DOHH2 (cell line): ENCODE results near the gene ISCA2.
A peak's percentile ranks its signal among the peaks of the same experiment; 100 is the strongest.
"Not testable (repeated sequence)": the region's sequence is repeated elsewhere in the genome, so short reads cannot be mapped to it uniquely, and the experiment has no call there.

Source experiments
- H3F3A ChIP-seq: fragments of 200-600 bp; sonication (generic), shearing (Covaris generic); 2 replicates; pipeline ENCODE4 v1.6.0; 2016; ENCODE audit warnings: antibody characterized with exemption, mild to moderate bottlenecking; ENCODE audit not compliant: control insufficient read depth, insufficient read depth
- H3K27ac ChIP-seq: fragments of 200-600 bp; sonication (generic); 2 replicates; pipeline ENCODE4 v1.5.1; 2014; ENCODE audit warnings: low read depth, mild to moderate bottlenecking, low read length, moderate library complexity
- H3K27me3 ChIP-seq: fragments of 200-600 bp; sonication (generic); 2 replicates; pipeline ENCODE4 v1.6.1; 2014; ENCODE audit warnings: mild to moderate bottlenecking, low read length, mixed read lengths; ENCODE audit not compliant: control insufficient read depth
- H3K36me3 ChIP-seq: fragments of 200-600 bp; sonication (generic); 2 replicates; pipeline ENCODE4 v1.6.1; 2014; ENCODE audit warnings: mild to moderate bottlenecking, low read length, moderate library complexity, mixed read lengths; ENCODE audit not compliant: control insufficient read depth
- H3K4me1 ChIP-seq: fragments of 200-600 bp; sonication (generic); 2 replicates; pipeline ENCODE4 v1.6.1; 2014; ENCODE audit warnings: mild to moderate bottlenecking, low read length, mixed read lengths; ENCODE audit not compliant: control insufficient read depth
- H3K4me2 ChIP-seq: fragments of 200-600 bp; sonication (generic); 2 replicates; pipeline ENCODE4 v1.6.0; 2014; ENCODE audit warnings: mild to moderate bottlenecking, low read length, moderate library complexity
- H3K4me3 ChIP-seq: fragments of 200-600 bp; sonication (generic); 2 replicates; pipeline ENCODE4 v1.5.1; 2014; ENCODE audit warnings: mild to moderate bottlenecking, low read length, mixed read lengths
- H3K79me2 ChIP-seq: fragments of 200-600 bp; sonication (generic); 2 replicates; pipeline ENCODE4 v1.6.1; 2014; ENCODE audit warnings: mild to moderate bottlenecking, low read length, mixed read lengths; ENCODE audit not compliant: control insufficient read depth
- H3K9me2 ChIP-seq: fragments of 200-600 bp; sonication (generic); replicated peaks from 2 replicates; pipeline ENCODE4 v1.6.1; 2014; ENCODE audit warnings: mild to moderate bottlenecking, low read length, mixed read lengths; ENCODE audit not compliant: control insufficient read depth
- H3K9me3 ChIP-seq: fragments of 200-600 bp; sonication (generic); 2 replicates; pipeline ENCODE4 v1.6.1; 2014; ENCODE audit warnings: antibody characterized with exemption, low read length, mixed read lengths; ENCODE audit not compliant: control insufficient read depth, insufficient read depth
- H4K20me1 ChIP-seq: fragments of 200-600 bp; sonication (generic); 2 replicates; pipeline ENCODE4 v1.6.0; 2014; ENCODE audit warnings: low read depth, mild to moderate bottlenecking, antibody characterized with exemption, low read length, moderate library complexity; ENCODE audit not compliant: control insufficient read depth, insufficient read depth
- EZH2phosphoT487 ChIP-seq: fragments of 200-600 bp; sonication (generic); IDR thresholded peaks from 2 replicates; pipeline ENCODE4 v1.6.1; 2017; ENCODE audit warnings: borderline replicate concordance, mild to moderate bottlenecking, antibody characterized with exemption, low read length, moderate library complexity, mixed read lengths
- TF ChIP-seq, protein P1 (sequence below): fragments of 200-600 bp; sonication (generic); IDR thresholded peaks from one replicate; pipeline ENCODE4 v1.5.1; 2014; ENCODE audit warnings: antibody characterized with exemption, mild to moderate bottlenecking, low read depth, low read length; ENCODE audit not compliant: poor library complexity, severe bottlenecking

The ISCA2 gene, protein sequence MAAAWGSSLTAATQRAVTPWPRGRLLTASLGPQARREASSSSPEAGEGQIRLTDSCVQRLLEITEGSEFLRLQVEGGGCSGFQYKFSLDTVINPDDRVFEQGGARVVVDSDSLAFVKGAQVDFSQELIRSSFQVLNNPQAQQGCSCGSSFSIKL

DNA sequence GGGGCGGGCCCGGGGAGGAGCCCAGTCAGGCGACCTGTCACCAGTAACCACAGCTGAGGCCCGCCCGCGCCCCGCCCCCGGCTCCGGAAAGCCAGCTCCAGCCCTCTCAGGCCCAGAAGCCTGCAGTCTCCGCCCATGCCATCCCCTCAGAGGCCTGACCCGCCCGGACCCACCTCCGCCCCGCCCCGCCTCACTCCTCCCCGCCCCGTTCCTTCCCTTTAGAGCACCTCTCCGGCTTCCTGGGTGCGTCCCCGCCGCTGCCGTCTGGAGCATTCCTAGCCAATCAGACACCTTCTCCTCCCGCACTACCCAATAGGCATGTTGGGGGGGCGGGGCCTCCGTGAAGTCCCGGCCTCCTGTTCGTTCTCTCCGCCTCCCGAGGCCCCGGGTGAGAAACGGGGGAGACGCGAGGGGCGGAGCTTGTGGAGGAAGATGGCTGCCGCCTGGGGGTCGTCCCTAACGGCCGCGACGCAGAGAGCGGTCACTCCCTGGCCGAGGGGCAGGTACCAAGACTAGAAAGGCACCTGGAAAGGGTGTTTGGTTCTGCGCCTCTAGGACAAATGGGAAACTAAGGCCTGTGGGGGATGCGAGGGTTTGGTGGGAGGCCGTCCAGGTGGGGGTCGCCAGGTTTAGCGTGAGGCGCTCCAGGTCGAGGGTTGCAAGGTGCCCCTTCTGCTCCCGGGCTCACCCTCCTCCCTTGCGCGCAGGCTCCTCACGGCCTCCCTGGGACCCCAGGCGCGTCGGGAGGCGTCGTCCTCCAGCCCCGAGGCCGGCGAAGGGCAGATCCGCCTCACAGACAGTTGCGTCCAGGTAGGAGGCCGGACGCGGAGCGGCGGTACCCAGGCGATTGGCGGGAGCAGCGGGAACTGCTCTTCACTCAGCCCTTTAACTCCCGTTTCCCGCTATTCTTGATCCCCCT is at the start of gene ISCA2:
TSS of gene ISCA2 (plus strand) at position 423 of the 919 bp plus-strand sequence. CDS start at position 433, 10 bp downstream.
- H3K27me3 ChIP-seq = peaks cover 7% of the 10 kb centered on the region
- H3K4me3 ChIP-seq = peak within 1 kb of the TSS; percentile 91
- TF ChIP-seq, protein P1, sequence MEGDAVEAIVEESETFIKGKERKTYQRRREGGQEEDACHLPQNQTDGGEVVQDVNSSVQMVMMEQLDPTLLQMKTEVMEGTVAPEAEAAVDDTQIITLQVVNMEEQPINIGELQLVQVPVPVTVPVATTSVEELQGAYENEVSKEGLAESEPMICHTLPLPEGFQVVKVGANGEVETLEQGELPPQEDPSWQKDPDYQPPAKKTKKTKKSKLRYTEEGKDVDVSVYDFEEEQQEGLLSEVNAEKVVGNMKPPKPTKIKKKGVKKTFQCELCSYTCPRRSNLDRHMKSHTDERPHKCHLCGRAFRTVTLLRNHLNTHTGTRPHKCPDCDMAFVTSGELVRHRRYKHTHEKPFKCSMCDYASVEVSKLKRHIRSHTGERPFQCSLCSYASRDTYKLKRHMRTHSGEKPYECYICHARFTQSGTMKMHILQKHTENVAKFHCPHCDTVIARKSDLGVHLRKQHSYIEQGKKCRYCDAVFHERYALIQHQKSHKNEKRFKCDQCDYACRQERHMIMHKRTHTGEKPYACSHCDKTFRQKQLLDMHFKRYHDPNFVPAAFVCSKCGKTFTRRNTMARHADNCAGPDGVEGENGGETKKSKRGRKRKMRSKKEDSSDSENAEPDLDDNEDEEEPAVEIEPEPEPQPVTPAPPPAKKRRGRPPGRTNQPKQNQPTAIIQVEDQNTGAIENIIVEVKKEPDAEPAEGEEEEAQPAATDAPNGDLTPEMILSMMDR = no peak
- TF ChIP-seq EZH2phosphoT487 = no peak
- H3K9me3 ChIP-seq = no peaks in the 10 kb centered on the region
- no peaks in the 10 kb centered on the region for H3K9me2 ChIP-seq
- peak within 1 kb of the TSS; percentile 94 for H3K4me2 ChIP-seq
- H3K79me2 ChIP-seq = peaks cover 16% of the 10 kb centered on the region
- peaks cover 29% of the 10 kb centered on the region for H3K4me1 ChIP-seq
- no peaks in the 10 kb centered on the region; the same call in 1 of the 2 replicates for H3F3A ChIP-seq
- H3K36me3 ChIP-seq = peaks cover 16% of the 10 kb centered on the region
- peak within 1 kb of the TSS; percentile 29; the same call in 1 of the 2 replicates for H3K27ac ChIP-seq
- H4K20me1 ChIP-seq = no peaks in the 10 kb centered on the region

DNA sequence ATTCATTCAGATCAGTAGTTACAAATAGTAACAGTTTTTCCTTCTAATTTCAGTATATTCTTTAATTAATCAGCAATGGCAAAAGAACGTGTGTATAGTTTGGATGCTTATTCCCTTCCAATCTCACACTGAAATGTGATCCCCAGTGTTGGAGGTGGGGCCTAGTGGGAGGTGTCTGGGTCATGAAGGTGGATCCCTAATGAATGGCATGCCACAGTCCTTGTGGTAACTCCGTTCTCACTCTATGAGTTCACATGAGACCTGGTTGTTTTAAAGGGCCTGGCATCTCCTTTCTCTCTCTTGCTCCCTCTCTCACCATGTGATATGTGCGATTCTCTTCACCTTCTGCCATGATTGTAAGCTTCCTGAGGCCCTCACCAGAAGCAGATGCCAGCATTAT is 48.7 kb upstream of the ISCA2 start:
- Histone ChIP-seq H3K27ac (no peak overlapping the region), H3K9me3 (no peaks in the 10 kb centered on the region)
- TF ChIP-seq, protein P1 = no peak
- no peak for TF ChIP-seq EZH2phosphoT487

DNA sequence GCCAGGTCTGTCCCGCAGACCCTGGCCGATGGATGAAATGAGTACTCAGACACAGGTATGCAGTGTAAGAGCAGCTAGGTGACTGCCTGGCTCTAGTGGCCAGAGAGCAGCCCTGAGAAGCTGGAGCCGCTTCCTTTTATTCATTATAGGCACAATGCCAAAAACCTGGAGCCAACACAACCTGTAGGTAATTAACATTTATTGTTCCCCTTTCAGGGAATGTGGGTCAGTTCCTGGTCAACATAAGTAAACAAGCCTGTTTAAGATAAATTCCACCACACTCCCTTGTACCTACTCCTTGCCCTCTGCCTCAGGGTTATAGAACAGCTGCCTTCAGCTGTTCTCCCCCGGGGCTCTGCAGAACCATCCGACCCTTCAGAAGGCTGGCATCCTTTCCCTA is 39.2 kb upstream of the ISCA2 start:
- H3K79me2 ChIP-seq, H3K36me3 ChIP-seq, H4K20me1 ChIP-seq, H3K4me2 ChIP-seq, H3K9me2 ChIP-seq, H3K27ac ChIP-seq, H3K4me3 ChIP-seq, H3F3A ChIP-seq, H3K9me3 ChIP-seq, H3K4me1 ChIP-seq: not testable (repeated sequence)
- peaks cover 16% of the 10 kb centered on the region for H3K27me3 ChIP-seq

More for the DNA sequence above, 48.7 kb upstream of the ISCA2 start:
- Histone ChIP-seq H3K27me3 (peaks cover 20% of the 10 kb centered on the region), H3K36me3 (no peaks in the 10 kb centered on the region), H3K9me2 (no peaks in the 10 kb centered on the region), H3K4me2 (no peak overlapping the region), H3K4me3 (no peak overlapping the region), H3F3A (no peaks in the 10 kb centered on the region), H3K79me2 (no peaks in the 10 kb centered on the region), H3K4me1 (no peaks in the 10 kb centered on the region), H4K20me1 (no peaks in the 10 kb centered on the region)
